ENCODE data around the gene SLC5A9. TPM values are rescaled to one million over a fixed set of nuclear protein-coding genes. Genes with fewer than 3 reads are reported as not detected.
"Not testable (repeated sequence)": the region's sequence is repeated elsewhere in the genome, so short reads cannot be mapped to it uniquely, and the experiment has no call there.

The SLC5A9 gene
- total RNA-seq, 1 experiment from 2014 or later = not detected

DNA sequence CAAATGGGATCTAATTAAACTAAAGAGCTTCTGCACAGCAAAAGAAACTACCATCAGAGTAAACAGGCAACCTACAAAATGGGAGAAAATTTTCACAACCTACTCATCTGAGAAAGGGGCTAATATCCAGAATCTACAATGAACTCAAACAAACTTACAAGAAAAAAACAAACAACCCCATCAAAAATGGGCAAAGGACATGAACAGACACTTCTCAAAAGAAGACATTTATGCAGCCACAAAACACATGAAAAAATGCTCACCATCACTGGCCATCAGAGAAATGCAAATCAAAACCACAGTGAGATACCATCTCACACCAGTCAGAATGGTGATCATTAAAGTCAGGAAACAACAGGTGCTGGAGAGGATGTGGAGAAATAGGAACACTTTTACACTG lies 59.8 kb downstream of the SLC5A9 start:
- ATAC-seq; H3K27ac ChIP-seq (ENCODE audit: low read depth, low read length); H2AFZ ChIP-seq (ENCODE audit: low read depth, low read length, poor library complexity, severe bottlenecking); intact Hi-C loops (cut with micrococcal nuclease); DNase-seq (ENCODE audit: low read depth, low spot score); H3K4me3 ChIP-seq (replicated peaks in 1 of 2; ENCODE audit: low read depth in 1 of 2, low read length in 2 of 2); CTCF ChIA-PET; H3K9me2 ChIP-seq (ENCODE audit: insufficient read depth); H4K20me1 ChIP-seq (ENCODE audit: insufficient read depth); H3K9me3 ChIP-seq (ENCODE audit: control insufficient read depth in 1 of 2, insufficient read depth in 1 of 2, low read depth in 1 of 2, low read length in 2 of 2); H3K36me3 ChIP-seq (ENCODE audit: control insufficient read depth in 1 of 2, insufficient read depth in 2 of 2, low read length in 2 of 2); H3K27me3 ChIP-seq (ENCODE audit: insufficient read depth, low read length); H3K9ac ChIP-seq (ENCODE audit: low read length); BruUV-seq (replicated peaks); H3K4me2 ChIP-seq (ENCODE audit: low read length); H3K4me1 ChIP-seq (ENCODE audit: control insufficient read depth in 1 of 2, insufficient read depth in 2 of 2, low read length in 2 of 2); H3K79me2 ChIP-seq (ENCODE audit: insufficient read depth, low read length); POLR2A ChIA-PET; RAD21 ChIA-PET (ENCODE audit: low non-redundant PET in 1 of 2, low total read pairs in 2 of 2, uncharacterized antibody in 2 of 2, unreplicated experiment in 2 of 2): not testable (repeated sequence)

GRCh38 chr1:48284696-48285420 lies 62.3 kb downstream of the SLC5A9 start:
- not testable (repeated sequence) for H3K4me2 ChIP-seq (ENCODE audit: low read length); H3K36me3 ChIP-seq (ENCODE audit: control insufficient read depth in 1 of 2, insufficient read depth in 2 of 2, low read length in 2 of 2)
- CTCF ChIA-PET = interaction anchor here (0.7 to 1.4 kb wide), 2 partner anchors 175 to 246 kb away, joined by 3 to 6 read pairs; no protein-coding TSS in a partner anchor

More at GRCh38 chr1:48284696-48285420, 62.3 kb downstream of the SLC5A9 start:
- H3K4me3 ChIP-seq (replicated peaks in 1 of 2; ENCODE audit: low read depth in 1 of 2, low read length in 2 of 2); intact Hi-C loops (cut with micrococcal nuclease); H3K9me2 ChIP-seq (ENCODE audit: insufficient read depth); H3K27me3 ChIP-seq (ENCODE audit: insufficient read depth, low read length); DNase-seq (ENCODE audit: low read depth, low spot score); POLR2A ChIA-PET; H3K27ac ChIP-seq (ENCODE audit: low read depth, low read length); BruUV-seq (replicated peaks); H4K20me1 ChIP-seq (ENCODE audit: insufficient read depth); H3K9me3 ChIP-seq (ENCODE audit: control insufficient read depth in 1 of 2, insufficient read depth in 1 of 2, low read depth in 1 of 2, low read length in 2 of 2); H3K79me2 ChIP-seq (ENCODE audit: insufficient read depth, low read length); H3K9ac ChIP-seq (ENCODE audit: low read length); H2AFZ ChIP-seq (ENCODE audit: low read depth, low read length, poor library complexity, severe bottlenecking); H3K4me1 ChIP-seq (ENCODE audit: control insufficient read depth in 1 of 2, insufficient read depth in 2 of 2, low read length in 2 of 2): not testable (repeated sequence)
- RAD21 ChIA-PET (ENCODE audit: low non-redundant PET in 1 of 2, low total read pairs in 2 of 2, uncharacterized antibody in 2 of 2, unreplicated experiment in 2 of 2) = interaction anchor here in 1 of 2 experiments (0.6 kb wide), 1 partner anchor 13 kb away, joined by 3 read pairs; no protein-coding TSS in a partner anchor
- ATAC-seq = 0 out of 2 replicates have a peak, but pooled peaks have one; percentile 32
- TF ChIP-seq CTCF (IDR thresholded peaks at IDR 0.05 in 2 of 3, conservative IDR thresholded peaks at IDR 0.05 in 1 of 3; ENCODE audit: borderline replicate concordance in 1 of 3, insufficient read depth in 1 of 3, low read depth in 2 of 3, low read length in 2 of 3) = peak; percentile 24 to 27 (median 26); a peak in 3 of 6 replicates
- TF ChIP-seq RAD21 (IDR thresholded peaks at IDR 0.05; ENCODE audit: low read depth) = 0 out of 2 replicates have a peak, but pooled peaks have one; percentile 12

Measured in HCT116 (cell line).